ENCODE data around the gene UBE2QL1. TPM values are rescaled to one million over a fixed set of nuclear protein-coding genes. Genes with fewer than 3 reads are reported as not detected.

UBE2QL1 gene
- total RNA-seq, 2 experiments from 2014 or later = 0.33 to 0.45 TPM

DNA sequence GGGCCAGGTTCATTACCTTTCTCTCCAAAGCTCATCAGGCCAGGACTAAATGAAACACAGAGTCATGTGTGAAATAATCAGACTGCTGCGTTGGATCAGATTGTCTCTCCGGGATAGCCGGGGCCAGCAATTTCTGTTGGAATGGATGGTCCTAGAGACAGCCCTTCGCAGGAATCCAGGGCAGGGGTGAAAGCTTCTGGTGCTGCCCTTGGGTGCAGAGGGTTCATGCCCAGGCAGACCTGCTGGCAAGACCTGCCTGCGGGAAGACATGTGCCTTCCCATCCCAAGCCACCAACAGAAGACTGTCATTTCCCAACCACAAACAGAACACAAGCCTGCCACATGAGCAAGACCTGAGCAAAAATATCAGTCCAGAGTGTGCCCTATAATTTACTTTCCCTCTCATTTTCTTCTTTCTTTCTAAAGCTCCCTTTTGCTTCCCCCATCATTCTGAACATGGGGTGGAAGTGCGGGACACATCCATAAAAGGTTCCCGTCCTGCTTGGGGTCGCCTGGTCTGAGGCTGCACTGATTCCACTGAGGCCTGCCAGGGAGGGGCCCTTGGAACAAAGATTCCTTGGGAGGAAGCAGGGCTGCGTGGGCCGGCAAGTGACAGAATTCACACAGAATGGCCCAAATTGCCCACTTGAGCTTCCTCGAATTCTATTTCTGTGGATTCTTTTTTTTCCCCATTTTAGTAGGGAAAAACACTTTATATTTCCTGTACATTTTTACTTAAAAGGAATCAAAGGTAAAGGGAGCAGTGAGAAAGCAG, 57.3 kb downstream of the UBE2QL1 start:
- no peak for DNase-seq
- TF ChIP-seq, protein P1, sequence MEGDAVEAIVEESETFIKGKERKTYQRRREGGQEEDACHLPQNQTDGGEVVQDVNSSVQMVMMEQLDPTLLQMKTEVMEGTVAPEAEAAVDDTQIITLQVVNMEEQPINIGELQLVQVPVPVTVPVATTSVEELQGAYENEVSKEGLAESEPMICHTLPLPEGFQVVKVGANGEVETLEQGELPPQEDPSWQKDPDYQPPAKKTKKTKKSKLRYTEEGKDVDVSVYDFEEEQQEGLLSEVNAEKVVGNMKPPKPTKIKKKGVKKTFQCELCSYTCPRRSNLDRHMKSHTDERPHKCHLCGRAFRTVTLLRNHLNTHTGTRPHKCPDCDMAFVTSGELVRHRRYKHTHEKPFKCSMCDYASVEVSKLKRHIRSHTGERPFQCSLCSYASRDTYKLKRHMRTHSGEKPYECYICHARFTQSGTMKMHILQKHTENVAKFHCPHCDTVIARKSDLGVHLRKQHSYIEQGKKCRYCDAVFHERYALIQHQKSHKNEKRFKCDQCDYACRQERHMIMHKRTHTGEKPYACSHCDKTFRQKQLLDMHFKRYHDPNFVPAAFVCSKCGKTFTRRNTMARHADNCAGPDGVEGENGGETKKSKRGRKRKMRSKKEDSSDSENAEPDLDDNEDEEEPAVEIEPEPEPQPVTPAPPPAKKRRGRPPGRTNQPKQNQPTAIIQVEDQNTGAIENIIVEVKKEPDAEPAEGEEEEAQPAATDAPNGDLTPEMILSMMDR (IDR thresholded peaks at IDR 0.05) = no peak
- H3K4me1 Mint-ChIP-seq (ENCODE audit: low read depth) = no peaks in the 10 kb centered on the region
- Histone ChIP-seq H3K4me1 (ENCODE audit: insufficient read depth, low read length) (no peaks in the 10 kb centered on the region), H3K27ac (ENCODE audit: low read depth in 1 of 2, low read length in 2 of 2) (no peak overlapping the region), H3K4me3 (ENCODE audit: low read length) (no peak overlapping the region), H3K27me3 (ENCODE audit: control insufficient read depth in 1 of 2, insufficient read depth in 2 of 2, low read length in 2 of 2) (peaks cover 9 to 11% of the 10 kb centered on the region in 2 experiments), H3K36me3 (ENCODE audit: insufficient read depth, low read length) (no peaks in the 10 kb centered on the region), H3K9me3 (ENCODE audit: control insufficient read depth in 1 of 2, insufficient read depth in 1 of 2, low read length in 2 of 2) (peaks cover 0 to 21% of the 10 kb centered on the region in 2 experiments)
- H3K27ac Mint-ChIP-seq = no peak overlapping the region
- ChIA-PET CTCF (no interaction called here), POLR2A (no interaction called here)
- no peak for ATAC-seq (ENCODE audit: poor library complexity)
- no peaks in the 10 kb centered on the region for H3K36me3 Mint-ChIP-seq (ENCODE audit: low read depth)
- H3K27me3 Mint-ChIP-seq = peaks cover 52% of the 10 kb centered on the region
- peaks cover 3% of the 10 kb centered on the region for H3K9me3 Mint-ChIP-seq
- intact Hi-C loops (cut with DNase I, micrococcal nuclease) = no loop called here
- H3K4me3 Mint-ChIP-seq = no peak overlapping the region

GRCh38 chr5:6506611-6507010, 58.0 kb downstream of the UBE2QL1 start:
- Histone ChIP-seq H3K27me3 (ENCODE audit: control insufficient read depth in 1 of 2, insufficient read depth in 2 of 2, low read length in 2 of 2) (peaks cover 9 to 11% of the 10 kb centered on the region in 2 experiments), H3K27ac (ENCODE audit: low read depth in 1 of 2, low read length in 2 of 2) (no peak overlapping the region), H3K9me3 (ENCODE audit: control insufficient read depth in 1 of 2, insufficient read depth in 1 of 2, low read length in 2 of 2) (peaks cover 0 to 21% of the 10 kb centered on the region in 2 experiments), H3K4me1 (ENCODE audit: insufficient read depth, low read length) (no peaks in the 10 kb centered on the region), H3K36me3 (ENCODE audit: insufficient read depth, low read length) (no peaks in the 10 kb centered on the region), H3K4me3 (ENCODE audit: low read length) (no peak overlapping the region)
- H3K36me3 Mint-ChIP-seq (ENCODE audit: low read depth) = no peaks in the 10 kb centered on the region
- ChIA-PET CTCF (no interaction called here), POLR2A (no interaction called here)
- peaks cover 53% of the 10 kb centered on the region for H3K27me3 Mint-ChIP-seq
- intact Hi-C loops (cut with DNase I, micrococcal nuclease) = no loop called here
- H3K4me3 Mint-ChIP-seq = no peak overlapping the region
- no peaks in the 10 kb centered on the region for H3K4me1 Mint-ChIP-seq (ENCODE audit: low read depth)
- H3K27ac Mint-ChIP-seq = no peak overlapping the region
- DNase-seq (no peak), ATAC-seq (ENCODE audit: poor library complexity) (no peak)
- peaks cover 3% of the 10 kb centered on the region for H3K9me3 Mint-ChIP-seq
- TF ChIP-seq, protein P1 (IDR thresholded peaks at IDR 0.05) = no peak

GRCh38 chr5:6508931-6509330, 60.3 kb downstream of the UBE2QL1 start:
- peaks cover 0 to 21% of the 10 kb centered on the region in 2 experiments for H3K9me3 ChIP-seq (ENCODE audit: control insufficient read depth in 1 of 2, insufficient read depth in 1 of 2, low read length in 2 of 2)
- H3K4me3 ChIP-seq (ENCODE audit: low read length) = no peak overlapping the region
- intact Hi-C loops (cut with DNase I, micrococcal nuclease) = no loop called here
- Mint-ChIP-seq H3K27me3 (peaks cover 50% of the 10 kb centered on the region), H3K36me3 (ENCODE audit: low read depth) (no peaks in the 10 kb centered on the region), H3K27ac (no peak overlapping the region), H3K4me1 (ENCODE audit: low read depth) (no peaks in the 10 kb centered on the region), H3K4me3 (no peak overlapping the region), H3K9me3 (no peaks in the 10 kb centered on the region)
- no peak overlapping the region for H3K27ac ChIP-seq (ENCODE audit: low read depth in 1 of 2, low read length in 2 of 2)
- H3K4me1 ChIP-seq (ENCODE audit: insufficient read depth, low read length) = no peaks in the 10 kb centered on the region
- ChIA-PET POLR2A (no interaction called here), CTCF (no interaction called here)
- no peaks in the 10 kb centered on the region for H3K36me3 ChIP-seq (ENCODE audit: insufficient read depth, low read length)
- ATAC-seq (ENCODE audit: poor library complexity) (no peak), DNase-seq (no peak)
- TF ChIP-seq, protein P1 (IDR thresholded peaks at IDR 0.05) = no peak
- peaks cover 7 to 9% of the 10 kb centered on the region in 2 experiments for H3K27me3 ChIP-seq (ENCODE audit: control insufficient read depth in 1 of 2, insufficient read depth in 2 of 2, low read length in 2 of 2)

Measured in CD4-positive, alpha-beta T cell (primary cell).